Measurements from ENCODE around the gene ZNF407. TPM values are rescaled to one million over a fixed set of nuclear protein-coding genes. Genes with fewer than 3 reads are reported as not detected.

Gene ZNF407
- polyA plus RNA-seq, 1 experiment = 2.8 TPM

GRCh38 chr18:74652392-74652988 lies 54.8 kb downstream of the ZNF407 start:
- no peaks in the 10 kb centered on the region for H3K27me3 ChIP-seq (ENCODE audit: control insufficient read depth, insufficient read depth, low read length)
- CTCF ChIA-PET = interaction anchor here (0.6 to 1.4 kb wide), 10 partner anchors 11 to 1699 kb away, joined by 3 to 5 read pairs (median 4); no protein-coding TSS in a partner anchor
- H3K36me3 ChIP-seq (ENCODE audit: control insufficient read depth, insufficient read depth, low read length) = no peaks in the 10 kb centered on the region
- DNase-seq (ENCODE audit: low read depth) = no peak
- TF ChIP-seq CTCF (IDR thresholded peaks at IDR 0.05; ENCODE audit: insufficient read depth, low read depth, low read length) = peak; percentile 55
- H3K4me3 ChIP-seq (ENCODE audit: low read depth, low read length) = no peak overlapping the region
- POLR2A ChIA-PET = no interaction called here

GRCh38 chr18:74654638-74655037 lies 57.0 kb downstream of the ZNF407 start:
- peak; percentile 25; the same call in 1 of the 2 replicates for TF ChIP-seq CTCF (IDR thresholded peaks at IDR 0.05; ENCODE audit: insufficient read depth, low read depth, low read length)
- no peaks in the 10 kb centered on the region for H3K36me3 ChIP-seq (ENCODE audit: control insufficient read depth, insufficient read depth, low read length)
- H3K27me3 ChIP-seq (ENCODE audit: control insufficient read depth, insufficient read depth, low read length) = no peaks in the 10 kb centered on the region
- CTCF ChIA-PET = interaction anchor here (0.6 to 1.0 kb wide), 2 partner anchors 131 to 477 kb away, joined by 3 read pairs; no protein-coding TSS in a partner anchor
- POLR2A ChIA-PET = no interaction called here
- no peak overlapping the region for H3K4me3 ChIP-seq (ENCODE audit: low read depth, low read length)
- no peak for DNase-seq (ENCODE audit: low read depth)

- Histone ChIP-seq H3K27me3 (ENCODE audit: control insufficient read depth, insufficient read depth, low read length) (no peaks in the 10 kb centered on the region), H3K36me3 (ENCODE audit: control insufficient read depth, insufficient read depth, low read length) (no peaks in the 10 kb centered on the region), H3K4me3 (ENCODE audit: low read depth, low read length) (no peak overlapping the region)
- no peak for TF ChIP-seq CTCF (IDR thresholded peaks at IDR 0.05; ENCODE audit: insufficient read depth, low read depth, low read length)
- ChIA-PET POLR2A (interaction anchor here (0.6 kb wide), 1 partner anchor 641 kb away, joined by 3 read pairs; no protein-coding TSS in a partner anchor), CTCF (no interaction called here)
- DNase-seq (ENCODE audit: low read depth) = no peak
Measured at GRCh38 chr18:74661008-74661407, 63.3 kb downstream of the ZNF407 start.

GRCh38 chr18:74661691-74662090 lies 64.0 kb downstream of the ZNF407 start:
- H3K27me3 ChIP-seq (ENCODE audit: control insufficient read depth, insufficient read depth, low read length) = no peaks in the 10 kb centered on the region
- CTCF ChIA-PET = no interaction called here
- no peak for TF ChIP-seq CTCF (IDR thresholded peaks at IDR 0.05; ENCODE audit: insufficient read depth, low read depth, low read length)
- no peak overlapping the region for H3K4me3 ChIP-seq (ENCODE audit: low read depth, low read length)
- H3K36me3 ChIP-seq (ENCODE audit: control insufficient read depth, insufficient read depth, low read length) = no peaks in the 10 kb centered on the region
- POLR2A ChIA-PET = no interaction called here
- no peak for DNase-seq (ENCODE audit: low read depth)

GRCh38 chr18:74662622-74663021 lies 65.0 kb downstream of the ZNF407 start:
- Histone ChIP-seq H3K36me3 (ENCODE audit: control insufficient read depth, insufficient read depth, low read length) (no peaks in the 10 kb centered on the region), H3K27me3 (ENCODE audit: control insufficient read depth, insufficient read depth, low read length) (no peaks in the 10 kb centered on the region), H3K4me3 (ENCODE audit: low read depth, low read length) (no peak overlapping the region)
- no peak for DNase-seq (ENCODE audit: low read depth)
- ChIA-PET POLR2A (no interaction called here), CTCF (interaction anchor here (1.7 kb wide), 1 partner anchor 9 kb away, joined by 5 read pairs; no protein-coding TSS in a partner anchor)
- TF ChIP-seq CTCF (IDR thresholded peaks at IDR 0.05; ENCODE audit: insufficient read depth, low read depth, low read length) = no peak
